Glutamatergic neuron (in vitro differentiated cells): ENCODE data around the gene PFN1. TPM values are rescaled to one million over a fixed set of nuclear protein-coding genes. Genes with fewer than 3 reads are reported as not detected.

Experiments used
- DNase-seq: peaks from one replicate; pipeline ENCODE4 v3.0.0; 2022
- H3K27ac Mint-ChIP-seq: one replicate; pipeline ENCODE4 v1.8.0; 2020; ENCODE audit warnings: mild to moderate bottlenecking, mixed read lengths, inconsistent platforms; ENCODE audit not compliant: unreplicated experiment
- H3K27me3 Mint-ChIP-seq: one replicate; pipeline ENCODE4 v1.8.0; 2020; ENCODE audit warnings: mild to moderate bottlenecking, moderate library complexity, mixed read lengths, inconsistent platforms; ENCODE audit not compliant: unreplicated experiment
- H3K36me3 Mint-ChIP-seq: one replicate; pipeline ENCODE4 v1.8.0; 2020; ENCODE audit warnings: mild to moderate bottlenecking, mixed read lengths, inconsistent platforms; ENCODE audit not compliant: unreplicated experiment
- H3K4me1 Mint-ChIP-seq: one replicate; pipeline ENCODE4 v1.8.0; 2020; ENCODE audit warnings: mild to moderate bottlenecking, low read depth, mixed read lengths, inconsistent platforms; ENCODE audit not compliant: unreplicated experiment
- H3K4me3 Mint-ChIP-seq: one replicate; pipeline ENCODE4 v1.8.0; 2020; ENCODE audit warnings: mild to moderate bottlenecking, mixed read lengths, inconsistent platforms; ENCODE audit not compliant: unreplicated experiment
- H3K9me3 Mint-ChIP-seq: one replicate; pipeline ENCODE4 v1.8.0; 2020; ENCODE audit warnings: mild to moderate bottlenecking, moderate library complexity, mixed read lengths, inconsistent platforms; ENCODE audit not compliant: unreplicated experiment
- total RNA-seq: library from RNA; stranded (reverse); fragmentation: NEBNext Ultra II Directional; extraction: Animal tissue kit (Norgen Biotek cat#: 25700); gene quantifications from one replicate; pipeline ENCODE4 v1.2.1, GENCODE V29; 2021; ENCODE audit not compliant: unreplicated experiment
- TF ChIP-seq, protein P1 (sequence below): fragments of 200-600 bp; sonication (generic); IDR thresholded peaks from one replicate; pipeline ENCODE4 v1.5.0; 2021; ENCODE audit not compliant: partially characterized antibody, unreplicated experiment

The PFN1 gene
- total RNA-seq, 1 donor from 2014 or later = 356 TPM

DNA sequence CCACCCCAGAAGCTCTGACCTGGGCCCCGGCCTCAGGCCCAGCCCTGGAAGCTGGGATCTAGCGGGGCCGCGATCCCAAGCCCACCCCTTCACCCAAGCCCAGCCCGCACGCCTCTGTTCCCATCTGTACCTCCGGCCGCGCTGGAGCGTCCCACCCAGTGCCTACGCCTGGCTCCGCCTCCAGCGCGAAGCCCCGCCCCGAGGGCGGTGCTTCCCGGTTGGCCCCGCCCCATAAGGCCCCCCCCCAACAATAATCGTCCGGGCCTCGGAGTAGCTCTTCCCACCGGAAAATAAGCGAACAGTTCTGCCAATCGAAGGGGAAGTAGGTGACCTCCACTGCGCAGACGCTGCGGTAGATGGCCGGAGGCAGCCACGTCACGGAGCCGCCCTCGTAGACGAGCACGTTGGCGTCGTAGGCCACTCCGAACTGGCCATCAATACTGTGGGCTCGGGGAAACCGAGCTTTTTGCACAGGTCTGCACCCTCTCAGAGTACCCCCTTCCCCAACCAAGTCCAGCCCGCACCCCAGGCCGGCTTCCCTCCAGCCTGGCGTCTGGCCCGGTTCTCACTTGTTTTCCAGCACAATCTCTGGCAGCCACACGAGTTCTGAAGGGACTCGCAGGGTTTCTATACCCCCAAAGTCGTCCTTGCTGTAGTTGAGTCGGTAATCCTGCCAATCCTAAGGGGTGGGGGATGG is 46.5 kb downstream of the PFN1 start:
- Mint-ChIP-seq H3K4me3 (no peak overlapping the region), H3K9me3 (peaks cover 6% of the 10 kb centered on the region), H3K27me3 (peaks cover 20% of the 10 kb centered on the region), H3K27ac (no peak overlapping the region), H3K36me3 (no peaks in the 10 kb centered on the region), H3K4me1 (peaks cover 10% of the 10 kb centered on the region)
- TF ChIP-seq, protein P1, sequence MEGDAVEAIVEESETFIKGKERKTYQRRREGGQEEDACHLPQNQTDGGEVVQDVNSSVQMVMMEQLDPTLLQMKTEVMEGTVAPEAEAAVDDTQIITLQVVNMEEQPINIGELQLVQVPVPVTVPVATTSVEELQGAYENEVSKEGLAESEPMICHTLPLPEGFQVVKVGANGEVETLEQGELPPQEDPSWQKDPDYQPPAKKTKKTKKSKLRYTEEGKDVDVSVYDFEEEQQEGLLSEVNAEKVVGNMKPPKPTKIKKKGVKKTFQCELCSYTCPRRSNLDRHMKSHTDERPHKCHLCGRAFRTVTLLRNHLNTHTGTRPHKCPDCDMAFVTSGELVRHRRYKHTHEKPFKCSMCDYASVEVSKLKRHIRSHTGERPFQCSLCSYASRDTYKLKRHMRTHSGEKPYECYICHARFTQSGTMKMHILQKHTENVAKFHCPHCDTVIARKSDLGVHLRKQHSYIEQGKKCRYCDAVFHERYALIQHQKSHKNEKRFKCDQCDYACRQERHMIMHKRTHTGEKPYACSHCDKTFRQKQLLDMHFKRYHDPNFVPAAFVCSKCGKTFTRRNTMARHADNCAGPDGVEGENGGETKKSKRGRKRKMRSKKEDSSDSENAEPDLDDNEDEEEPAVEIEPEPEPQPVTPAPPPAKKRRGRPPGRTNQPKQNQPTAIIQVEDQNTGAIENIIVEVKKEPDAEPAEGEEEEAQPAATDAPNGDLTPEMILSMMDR = no peak
- DNase-seq = no peak

DNA sequence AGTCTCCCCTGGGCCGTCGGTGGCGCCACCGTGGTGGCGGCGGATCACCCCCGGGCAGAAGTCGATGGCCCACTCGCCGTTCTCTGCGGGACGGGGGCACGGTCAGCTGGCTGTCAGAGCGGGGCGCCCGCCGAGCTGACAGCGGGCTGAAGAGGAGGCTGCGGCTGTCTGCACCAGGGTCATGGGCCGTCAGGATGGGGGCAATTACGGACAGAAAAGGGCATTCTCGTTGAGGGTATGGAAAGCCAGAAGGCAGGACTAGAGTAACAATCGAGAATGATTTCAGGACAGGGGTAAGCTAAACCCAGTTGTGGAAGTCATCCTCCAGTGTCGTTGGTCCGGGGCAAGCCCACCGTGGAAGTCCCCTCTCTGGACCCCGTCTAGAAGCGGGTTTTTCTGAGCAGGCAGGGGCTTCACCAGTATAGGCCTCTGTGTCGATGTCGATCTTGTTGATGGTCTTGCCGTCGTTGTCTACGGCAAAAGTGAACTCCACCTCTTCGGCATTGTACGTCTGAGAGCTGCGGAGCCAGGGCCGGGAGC is 47.2 kb downstream of the PFN1 start:
- Mint-ChIP-seq H3K36me3 (no peaks in the 10 kb centered on the region), H3K27me3 (peaks cover 20% of the 10 kb centered on the region), H3K4me3 (no peak overlapping the region)

GRCh38 chr17:4900231-4901107 is 47.9 kb downstream of the PFN1 start:
- peak overlapping the region; percentile 89 for H3K4me3 Mint-ChIP-seq
- peaks cover 10% of the 10 kb centered on the region for H3K4me1 Mint-ChIP-seq
- H3K9me3 Mint-ChIP-seq = peaks cover 8% of the 10 kb centered on the region
- H3K36me3 Mint-ChIP-seq = no peaks in the 10 kb centered on the region
- H3K27me3 Mint-ChIP-seq = peaks cover 20% of the 10 kb centered on the region
- peak; percentile 60 for DNase-seq
- no peak overlapping the region for H3K27ac Mint-ChIP-seq
- TF ChIP-seq, protein P1 = no peak

More for the DNA sequence above, 47.2 kb downstream of the PFN1 start:
- Mint-ChIP-seq H3K9me3 (peaks cover 6% of the 10 kb centered on the region), H3K27ac (no peak overlapping the region), H3K4me1 (peaks cover 10% of the 10 kb centered on the region)
- TF ChIP-seq, protein P1 = no peak
- DNase-seq = no peak

DNA sequence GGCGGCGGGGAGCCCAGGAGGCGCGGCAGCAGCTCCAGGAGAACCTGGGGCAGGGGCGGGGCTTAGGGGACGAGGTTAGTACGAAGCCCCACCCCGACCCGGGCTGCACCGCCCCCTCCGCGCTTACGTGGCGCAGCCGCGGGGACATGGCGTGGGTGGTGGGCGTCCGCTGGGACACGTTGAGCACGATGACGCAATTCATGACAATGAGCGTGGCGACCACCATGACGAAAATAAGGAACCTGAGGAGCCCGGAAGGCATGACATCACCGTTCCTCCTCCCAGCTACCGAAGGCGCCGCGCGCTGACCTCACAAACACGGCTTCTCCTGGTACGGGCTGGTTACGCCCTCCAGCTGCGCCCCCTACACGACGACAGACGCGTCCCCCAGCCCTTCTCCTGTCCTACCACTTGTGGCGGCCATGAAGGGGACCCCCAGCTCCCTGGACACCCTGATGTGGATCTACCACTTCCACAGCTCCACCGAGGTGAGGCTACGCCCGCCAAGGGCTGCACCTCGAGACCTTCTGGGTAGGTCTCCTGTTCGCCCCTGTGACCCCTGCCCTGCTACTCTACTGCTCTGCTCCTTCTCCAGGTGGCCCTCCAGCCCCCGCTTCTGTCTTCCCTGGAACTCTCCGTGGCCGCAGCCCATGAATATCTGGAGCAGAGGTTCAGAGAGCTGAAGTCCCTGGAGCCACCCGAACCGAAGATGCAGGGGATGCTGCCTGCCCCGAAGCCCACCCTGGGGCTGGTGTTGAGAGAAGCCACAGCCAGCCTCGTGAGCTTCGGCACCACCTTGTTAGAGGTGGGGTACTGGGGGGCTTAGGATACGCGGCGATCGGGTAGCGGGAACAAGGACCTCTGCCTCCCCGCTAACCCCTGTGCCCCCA is 48.7 kb downstream of the PFN1 start, which contains the start of gene C17orf107:
TSS of gene C17orf107 (plus strand) at position 196 of the 890 bp plus-strand sequence. CDS start at position 423, 227 bp downstream.
- H3K9me3 Mint-ChIP-seq = peaks cover 5% of the 10 kb centered on the region
- TF ChIP-seq, protein P1 = no peak
- H3K4me1 Mint-ChIP-seq = peaks cover 10% of the 10 kb centered on the region
- H3K36me3 Mint-ChIP-seq = no peaks in the 10 kb centered on the region
- H3K4me3 Mint-ChIP-seq = peak within 1 kb of the TSS; percentile 89
- peak within 1 kb of the TSS; percentile 81 for H3K27ac Mint-ChIP-seq
- peak; percentile 86 for DNase-seq
- H3K27me3 Mint-ChIP-seq = peaks cover 20% of the 10 kb centered on the region
